Activated CD8-positive, alpha-beta T cell treated with anti-CD3 and anti-CD28 coated beads, Interleukin-2, amount 10 ng/mL, durations not matched to agents 7 days and 5 days (primary cell): ENCODE results near the gene KRTAP12-3. TPM values are rescaled to one million over a fixed set of nuclear protein-coding genes. Genes with fewer than 3 reads are reported as not detected.
A peak's percentile ranks its signal among the peaks of the same experiment; 100 is the strongest.
"Not testable (repeated sequence)": the region's sequence is repeated elsewhere in the genome, so short reads cannot be mapped to it uniquely, and the experiment has no call there.

Experiments used
- ATAC-seq: fragments of 150-1000 bp; cut with Tn5 transposase; one replicate; pipeline ENCODE4 v1.10.0; 2021; ENCODE audit warnings: moderate library complexity
- CTCF ChIA-PET: fragments of 350-600 bp; sonication (Branson Sonifier 250); formaldehyde crosslinking; loops from one replicate; lab custom pipeline; 2021; ENCODE audit warnings: antibody characterized with exemption; lab: Charles Lee
- POLR2A ChIA-PET: fragments of 350-600 bp; sonication (Branson Sonifier 250); formaldehyde crosslinking; loops from one replicate; lab custom pipeline; 2021; ENCODE audit warnings: antibody characterized with exemption; lab: Charles Lee
- DNase-seq: peaks from one replicate; pipeline ENCODE4 v3.0.0-alpha.2; 2020
- H3K27ac Mint-ChIP-seq: one replicate; pipeline ENCODE4 v1.8.0; 2021; ENCODE audit warnings: mild to moderate bottlenecking, mixed read lengths
- H3K27me3 Mint-ChIP-seq: one replicate; pipeline ENCODE4 v1.8.0; 2021; ENCODE audit warnings: low read depth, mixed read lengths
- H3K36me3 Mint-ChIP-seq: one replicate; pipeline ENCODE4 v1.8.0; 2021; ENCODE audit warnings: low read depth, mixed read lengths
- H3K4me1 Mint-ChIP-seq: one replicate; pipeline ENCODE4 v1.8.0; 2021; ENCODE audit warnings: low read depth, mixed read lengths
- H3K4me3 Mint-ChIP-seq: one replicate; pipeline ENCODE4 v1.8.0; 2021; ENCODE audit warnings: mild to moderate bottlenecking, mixed read lengths
- H3K9me3 Mint-ChIP-seq: one replicate; pipeline ENCODE4 v1.8.0; 2022; ENCODE audit warnings: mixed read lengths; ENCODE audit not compliant: insufficient read depth
- total RNA-seq, 2 experiments: library from RNA; stranded (reverse); gene quantifications; one replicate each; pipeline ENCODE4 v1.2.3, GENCODE V29; 2021

The KRTAP12-3 gene
- total RNA-seq, 2 experiments from 2014 or later: not detected

DNA sequence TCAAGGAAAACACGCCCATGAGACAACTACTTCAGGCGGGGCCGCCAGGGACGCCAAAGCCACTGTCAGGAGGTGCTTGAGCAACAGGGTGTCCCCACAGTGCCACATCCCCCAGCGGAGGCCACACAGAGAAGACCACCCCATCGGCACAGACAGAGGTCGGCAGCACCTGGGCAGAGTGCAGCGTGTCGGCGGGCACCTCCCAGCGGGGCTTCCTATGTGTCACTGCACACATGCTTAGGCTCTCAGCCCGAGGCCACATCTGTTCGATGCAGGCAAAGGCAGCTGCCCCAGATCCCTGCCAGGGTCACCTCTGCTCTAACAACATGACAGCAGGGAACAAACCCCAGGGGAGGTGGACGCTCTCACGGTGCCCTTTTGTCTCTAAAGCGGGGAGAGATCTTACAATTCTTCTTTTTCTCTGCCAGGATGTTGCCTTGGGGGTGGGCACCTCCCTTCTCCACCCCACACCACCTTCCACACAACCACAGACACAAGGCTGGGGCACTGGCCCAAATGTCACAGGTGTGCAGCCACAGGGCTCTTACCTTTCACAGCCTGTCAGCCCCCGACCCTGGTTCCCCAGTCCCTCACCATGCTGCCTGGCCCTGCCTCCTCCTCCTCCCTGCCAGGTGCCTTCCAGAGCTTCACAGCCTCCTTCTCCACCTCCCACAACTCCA, 41.7 kb upstream of the KRTAP12-3 start:
- peaks cover 28% of the 10 kb centered on the region for H3K36me3 Mint-ChIP-seq
- CTCF ChIA-PET: no interaction called here

DNA sequence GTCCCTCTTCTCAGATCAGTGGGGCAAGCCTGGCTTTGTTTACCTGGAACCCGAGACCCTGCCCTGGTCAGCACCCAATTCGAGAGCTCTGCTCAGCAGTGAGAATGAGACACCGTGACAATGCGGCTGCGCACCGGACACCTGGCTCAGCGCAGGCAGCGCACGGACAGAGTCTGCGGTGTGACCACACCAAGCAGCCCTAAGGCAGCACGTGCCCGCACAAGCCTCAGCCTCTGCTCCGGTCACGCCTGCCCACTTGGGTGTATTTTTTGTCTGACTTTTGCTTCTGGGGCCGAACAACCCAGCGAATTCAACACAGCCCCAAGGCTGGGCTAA, 41.2 kb upstream of the KRTAP12-3 start:
- no peaks in the 10 kb centered on the region for H3K27me3 Mint-ChIP-seq
- peaks cover 28% of the 10 kb centered on the region for H3K36me3 Mint-ChIP-seq
- CTCF ChIA-PET: no interaction called here
- DNase-seq: no peak
- H3K27ac Mint-ChIP-seq: no peak overlapping the region
- no peak overlapping the region for H3K4me3 Mint-ChIP-seq
- H3K9me3 Mint-ChIP-seq: peaks cover 28% of the 10 kb centered on the region
- ATAC-seq: no peak
- POLR2A ChIA-PET: no interaction called here
- peaks cover 33% of the 10 kb centered on the region for H3K4me1 Mint-ChIP-seq

More for the DNA sequence above, 41.7 kb upstream of the KRTAP12-3 start:
- DNase-seq (no peak), ATAC-seq (no peak)
- Mint-ChIP-seq H3K4me1 (peaks cover 33% of the 10 kb centered on the region), H3K4me3 (no peak overlapping the region), H3K27ac (no peak overlapping the region), H3K27me3 (no peaks in the 10 kb centered on the region), H3K9me3 (peaks cover 32% of the 10 kb centered on the region)
- POLR2A ChIA-PET: no interaction called here

DNA sequence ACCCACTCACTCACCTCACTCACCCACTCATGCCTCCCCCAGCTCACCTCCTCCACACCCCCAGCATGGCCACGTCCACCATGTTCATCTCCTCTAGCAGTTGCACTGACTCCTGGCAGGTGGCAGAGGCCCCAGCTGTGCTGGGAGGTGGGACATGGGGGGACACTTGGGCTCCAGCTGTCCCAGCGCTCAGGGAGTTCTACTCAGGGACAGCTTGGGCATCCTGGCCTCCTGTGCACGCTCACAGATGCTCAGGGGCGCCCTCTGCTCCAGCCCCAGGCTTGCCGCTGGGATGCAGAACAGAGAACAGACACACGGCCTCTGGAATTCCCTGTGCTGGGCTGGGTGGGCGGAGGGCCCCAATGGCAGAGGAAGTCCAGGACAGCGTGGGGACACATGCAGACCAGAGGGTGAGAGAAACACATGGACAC, 40.6 kb upstream of the KRTAP12-3 start:
- no peaks in the 10 kb centered on the region for H3K27me3 Mint-ChIP-seq
- peaks cover 28% of the 10 kb centered on the region for H3K36me3 Mint-ChIP-seq
- no peak overlapping the region for H3K27ac Mint-ChIP-seq
- H3K4me1 Mint-ChIP-seq: peaks cover 33% of the 10 kb centered on the region
- ATAC-seq: no peak
- H3K4me3 Mint-ChIP-seq: no peak overlapping the region
- peaks cover 28% of the 10 kb centered on the region for H3K9me3 Mint-ChIP-seq
- no peak for DNase-seq
- CTCF ChIA-PET: no interaction called here
- POLR2A ChIA-PET: no interaction called here

DNA sequence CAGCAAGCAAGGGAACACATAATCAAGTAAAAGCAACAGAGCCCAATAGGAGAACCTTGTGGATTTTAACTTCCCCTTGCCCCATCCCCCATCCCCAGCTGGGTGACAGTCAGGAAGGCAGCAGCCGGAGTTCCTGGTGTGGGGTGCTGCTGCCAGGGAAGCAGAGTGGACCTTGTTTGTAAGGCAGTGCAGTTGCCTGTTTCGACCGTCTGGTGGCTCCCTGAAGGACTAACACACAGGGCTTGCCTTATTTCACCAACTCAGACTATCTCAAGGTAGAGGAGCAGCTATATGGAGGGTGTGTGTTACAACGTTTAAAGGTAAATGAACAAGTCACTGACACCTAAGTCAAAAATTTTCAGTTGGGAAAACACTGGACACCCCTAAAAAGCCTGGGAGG, 39.2 kb upstream of the KRTAP12-3 start:
- ATAC-seq: peak; percentile 29
- DNase-seq: no peak
- POLR2A ChIA-PET: interaction anchor here (0.8 to 1.2 kb wide), 2 partner anchors 33 to 35 kb away, joined by 3 to 4 read pairs; no protein-coding TSS in a partner anchor
- Mint-ChIP-seq H3K27me3 (no peaks in the 10 kb centered on the region), H3K4me1 (peaks cover 33% of the 10 kb centered on the region), H3K36me3 (peaks cover 30% of the 10 kb centered on the region), H3K27ac (peak overlapping the region; percentile 89), H3K9me3 (peaks cover 39% of the 10 kb centered on the region), H3K4me3 (peak overlapping the region; percentile 45)
- CTCF ChIA-PET: interaction anchor here (0.8 to 2.1 kb wide), 6 partner anchors 9 to 175 kb away, joined by 3 to 7 read pairs (median 4); partner anchors contain the start of gene KRTAP12-3

- Mint-ChIP-seq H3K9me3 (peaks cover 43% of the 10 kb centered on the region), H3K4me3 (peak overlapping the region; percentile 45), H3K36me3 (peaks cover 33% of the 10 kb centered on the region), H3K4me1 (peaks cover 33% of the 10 kb centered on the region), H3K27ac (peak overlapping the region; percentile 89), H3K27me3 (no peaks in the 10 kb centered on the region)
- peak; percentile 98 for ATAC-seq
- DNase-seq: peak; percentile 77
- ChIA-PET CTCF (interaction anchor here (0.7 to 2.1 kb wide), 7 partner anchors 8 to 523 kb away, joined by 3 to 7 read pairs (median 4); partner anchors contain the start of gene KRTAP12-3), POLR2A (interaction anchor here (0.8 to 1.2 kb wide), 2 partner anchors 33 to 34 kb away, joined by 3 to 4 read pairs; no protein-coding TSS in a partner anchor)
These were observed 38.8 kb upstream of the KRTAP12-3 start for GRCh38 chr21:44618909-44619308.

DNA sequence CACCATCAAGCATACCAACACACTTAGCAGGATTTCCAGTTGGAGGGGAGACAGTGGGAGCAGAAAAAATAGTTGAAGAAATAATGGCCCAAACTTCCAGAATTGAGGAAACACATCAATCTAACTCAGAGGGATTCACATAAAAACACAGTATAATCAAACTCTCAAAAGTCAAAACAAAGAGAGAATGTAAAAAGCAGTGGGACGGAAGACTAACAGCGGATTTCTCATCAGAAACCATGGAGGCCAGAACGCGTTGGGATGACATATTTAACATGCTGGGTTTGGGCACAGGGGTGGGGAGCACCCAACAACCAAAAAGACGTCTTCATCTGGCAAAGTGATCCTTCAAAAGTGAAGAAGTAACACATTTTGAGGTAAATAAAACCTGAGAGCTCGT, 37.8 kb upstream of the KRTAP12-3 start:
- POLR2A ChIA-PET: no interaction called here
- Mint-ChIP-seq H3K27me3 (peaks cover 4% of the 10 kb centered on the region), H3K9me3 (peaks cover 53% of the 10 kb centered on the region), H3K4me3 (no peak overlapping the region), H3K4me1 (peaks cover 33% of the 10 kb centered on the region), H3K27ac (peak overlapping the region; percentile 10), H3K36me3 (peaks cover 39% of the 10 kb centered on the region)
- ATAC-seq (no peak), DNase-seq (no peak)
- CTCF ChIA-PET: interaction anchor here (1.3 to 2.1 kb wide), 2 partner anchors 8 to 38 kb away, joined by 3 to 7 read pairs; partner anchors contain the start of gene KRTAP12-3

GRCh38 chr21:44623575-44623974, 34.2 kb upstream of the KRTAP12-3 start:
- no peak overlapping the region for H3K4me3 Mint-ChIP-seq
- peaks cover 33% of the 10 kb centered on the region for H3K36me3 Mint-ChIP-seq
- CTCF ChIA-PET: no interaction called here
- peaks cover 15% of the 10 kb centered on the region for H3K4me1 Mint-ChIP-seq
- POLR2A ChIA-PET: no interaction called here
- H3K27ac Mint-ChIP-seq: no peak overlapping the region
- H3K27me3 Mint-ChIP-seq: peaks cover 4% of the 10 kb centered on the region
- DNase-seq: no peak
- ATAC-seq: no peak
- H3K9me3 Mint-ChIP-seq: peaks cover 49% of the 10 kb centered on the region

DNA sequence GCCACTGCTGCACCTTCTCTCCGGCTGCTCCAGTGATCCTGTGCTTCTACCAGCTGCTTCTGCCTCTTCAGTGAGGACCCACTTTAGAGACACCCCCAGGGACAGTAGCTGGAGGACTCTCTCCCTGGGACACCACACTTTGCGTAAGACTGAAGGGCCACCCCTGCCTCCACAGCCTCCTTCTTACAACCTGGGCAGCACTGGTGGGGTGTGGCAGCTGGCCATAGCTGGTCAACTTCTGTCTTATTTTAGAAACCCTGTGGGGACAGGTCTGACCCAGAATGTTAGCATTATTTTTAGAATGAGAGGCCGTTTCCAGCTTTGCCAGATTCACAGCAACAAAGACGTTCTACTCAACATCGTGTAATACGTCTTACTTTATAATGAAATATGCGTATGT, 32.0 kb upstream of the KRTAP12-3 start:
- Mint-ChIP-seq H3K4me1 (peaks cover 13% of the 10 kb centered on the region), H3K9me3 (peaks cover 39% of the 10 kb centered on the region), H3K27ac (no peak overlapping the region), H3K27me3 (peaks cover 4% of the 10 kb centered on the region), H3K36me3 (peaks cover 24% of the 10 kb centered on the region), H3K4me3 (no peak overlapping the region)
- ChIA-PET CTCF (interaction anchor here (1.0 kb wide), 1 partner anchor 115 kb away, joined by 3 read pairs; no protein-coding TSS in a partner anchor), POLR2A (interaction anchor here (0.6 kb wide), 1 partner anchor 24 kb away, joined by 3 read pairs; no protein-coding TSS in a partner anchor)
- DNase-seq (no peak), ATAC-seq (no peak)

GRCh38 chr21:44626262-44626661, 31.5 kb upstream of the KRTAP12-3 start:
- peaks cover 26% of the 10 kb centered on the region for H3K36me3 Mint-ChIP-seq
- ChIA-PET POLR2A (no interaction called here), CTCF (interaction anchor here (1.0 kb wide), 1 partner anchor 116 kb away, joined by 3 read pairs; no protein-coding TSS in a partner anchor)
- no peak overlapping the region for H3K4me3 Mint-ChIP-seq
- H3K4me1 Mint-ChIP-seq: peaks cover 15% of the 10 kb centered on the region
- H3K27ac Mint-ChIP-seq: no peak overlapping the region
- H3K9me3 Mint-ChIP-seq: peaks cover 42% of the 10 kb centered on the region
- H3K27me3 Mint-ChIP-seq: peaks cover 4% of the 10 kb centered on the region
- ATAC-seq: no peak
- no peak for DNase-seq

DNA sequence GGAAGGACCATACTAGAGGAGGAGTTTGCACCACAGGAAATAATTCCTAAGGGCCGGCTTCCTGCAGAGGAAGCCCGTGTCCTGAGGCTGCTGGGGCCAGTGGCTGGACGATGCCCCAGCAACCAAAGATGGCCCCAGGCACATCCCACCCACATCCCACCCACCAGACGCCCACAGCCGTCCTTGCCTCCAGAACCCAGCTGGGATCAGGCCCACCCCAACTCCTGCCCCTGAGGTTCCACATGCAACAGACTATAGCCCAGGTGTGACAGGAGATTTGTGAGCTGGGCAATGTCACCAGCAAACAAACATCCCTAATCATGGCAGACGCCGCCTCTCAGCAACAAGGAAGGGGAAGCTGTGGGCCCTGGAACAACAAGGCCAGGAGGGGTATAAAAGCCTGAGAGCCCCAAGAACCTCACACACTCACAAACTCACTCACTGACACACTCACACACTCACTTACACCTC, 31.0 kb upstream of the KRTAP12-3 start, which contains the start of gene KRTAP10-9:
TSS of gene KRTAP10-9 (plus strand) at position 421 of the 471 bp plus-strand sequence. CDS start 79 bp downstream, outside the sequence.
- peaks cover 15% of the 10 kb centered on the region for H3K4me1 Mint-ChIP-seq
- ChIA-PET CTCF (no interaction called here), POLR2A (no interaction called here)
- no peak within 1 kb of the TSS for H3K27ac Mint-ChIP-seq
- H3K4me3 Mint-ChIP-seq: no peak within 1 kb of the TSS
- no peak for ATAC-seq
- H3K36me3 Mint-ChIP-seq: peaks cover 29% of the 10 kb centered on the region
- peaks cover 4% of the 10 kb centered on the region for H3K27me3 Mint-ChIP-seq
- no peak for DNase-seq
- H3K9me3 Mint-ChIP-seq: peaks cover 46% of the 10 kb centered on the region

- H3K27ac Mint-ChIP-seq, H3K27me3 Mint-ChIP-seq, POLR2A ChIA-PET, DNase-seq, ATAC-seq, H3K4me3 Mint-ChIP-seq: not testable (repeated sequence)
- H3K9me3 Mint-ChIP-seq: peaks cover 52% of the 10 kb centered on the region
- peaks cover 15% of the 10 kb centered on the region for H3K4me1 Mint-ChIP-seq
- CTCF ChIA-PET: interaction anchor here (0.9 kb wide), 1 partner anchor 8 kb away, joined by 3 read pairs; no protein-coding TSS in a partner anchor
- peaks cover 31% of the 10 kb centered on the region for H3K36me3 Mint-ChIP-seq
These were observed 30.4 kb upstream of the KRTAP12-3 start for GRCh38 chr21:44627181-44627822.
